NT2/D1 (cell line): ENCODE results near the gene MTERF4.

ENCODE experiments used
- SUZ12 ChIP-seq: IDR thresholded peaks from 2 replicates; pipeline ENCODE4 v1.6.1; 2011; ENCODE audit not compliant: insufficient read length, insufficient read depth; ENCODE audit errors: extremely low read depth
- YY1 ChIP-seq: IDR thresholded peaks from 2 replicates; pipeline ENCODE4 v1.6.1; 2011; ENCODE audit not compliant: insufficient read length, insufficient read depth
- ZNF274 ChIP-seq: IDR thresholded peaks from 2 replicates; pipeline ENCODE4 v1.6.1; 2011; ENCODE audit warnings: mild to moderate bottlenecking, low read depth, low read length

GRCh38 chr2:241150660-241151530 is 48.8 kb upstream of the MTERF4 start:
- TF ChIP-seq ZNF274: no peak
- no peak for TF ChIP-seq YY1
- no peak for TF ChIP-seq SUZ12
